22Rv1 (cell line): ENCODE results near the gene RNF144B.

ENCODE experiments used
- ZFX ChIP-seq: fragments of 450-650 bp; IDR thresholded peaks from 2 replicates; pipeline ENCODE4 v1.6.1; 2017; ENCODE audit warnings: antibody characterized with exemption, borderline replicate concordance
- TF ChIP-seq, protein P1 (sequence below): fragments of 450-650 bp; IDR thresholded peaks from 2 replicates; pipeline ENCODE4 v1.5.1; 2017; ENCODE audit warnings: mild to moderate bottlenecking

GRCh38 chr6:18349386-18349785 lies 37.8 kb upstream of the RNF144B start:
- TF ChIP-seq, protein P1, sequence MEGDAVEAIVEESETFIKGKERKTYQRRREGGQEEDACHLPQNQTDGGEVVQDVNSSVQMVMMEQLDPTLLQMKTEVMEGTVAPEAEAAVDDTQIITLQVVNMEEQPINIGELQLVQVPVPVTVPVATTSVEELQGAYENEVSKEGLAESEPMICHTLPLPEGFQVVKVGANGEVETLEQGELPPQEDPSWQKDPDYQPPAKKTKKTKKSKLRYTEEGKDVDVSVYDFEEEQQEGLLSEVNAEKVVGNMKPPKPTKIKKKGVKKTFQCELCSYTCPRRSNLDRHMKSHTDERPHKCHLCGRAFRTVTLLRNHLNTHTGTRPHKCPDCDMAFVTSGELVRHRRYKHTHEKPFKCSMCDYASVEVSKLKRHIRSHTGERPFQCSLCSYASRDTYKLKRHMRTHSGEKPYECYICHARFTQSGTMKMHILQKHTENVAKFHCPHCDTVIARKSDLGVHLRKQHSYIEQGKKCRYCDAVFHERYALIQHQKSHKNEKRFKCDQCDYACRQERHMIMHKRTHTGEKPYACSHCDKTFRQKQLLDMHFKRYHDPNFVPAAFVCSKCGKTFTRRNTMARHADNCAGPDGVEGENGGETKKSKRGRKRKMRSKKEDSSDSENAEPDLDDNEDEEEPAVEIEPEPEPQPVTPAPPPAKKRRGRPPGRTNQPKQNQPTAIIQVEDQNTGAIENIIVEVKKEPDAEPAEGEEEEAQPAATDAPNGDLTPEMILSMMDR: no peak
- no peak for TF ChIP-seq ZFX
